SK-N-SH (cell line): ENCODE data around the gene TRIM7. TPM values are rescaled to one million over a fixed set of nuclear protein-coding genes. Genes with fewer than 3 reads are reported as not detected.
"Not testable (repeated sequence)": the region's sequence is repeated elsewhere in the genome, so short reads cannot be mapped to it uniquely, and the experiment has no call there.

Source experiments
- CTCF ChIA-PET: fragments of 300-600, 350-600 bp; formaldehyde crosslinking; extraction: SDS; loops from one replicate; lab custom pipeline; 2021; lab: Yijun Ruan, JAX
- POLR2A ChIA-PET: fragments of 350-600 bp; sonication (Branson Sonifier 250); formaldehyde crosslinking; extraction: SDS; loops from one replicate; lab custom pipeline; 2020; ENCODE audit warnings: antibody characterized with exemption, inconsistent platforms; lab: Yijun Ruan, JAX
- DNase-seq: peaks from one replicate; pipeline ENCODE4 v3.0.0; 2012
- H2AFZ ChIP-seq: fragments of 200-600 bp; sonication (generic); 2 replicates; pipeline ENCODE4 v1.8.1; 2016; ENCODE audit warnings: antibody characterized with exemption, mild to moderate bottlenecking, low read depth
- H3F3A ChIP-seq: fragments of 200-600 bp; sonication (generic); replicated peaks from 2 replicates; pipeline ENCODE3; 2016; ENCODE audit warnings: antibody characterized with exemption, mild to moderate bottlenecking; ENCODE audit not compliant: insufficient read depth
- H3K27ac ChIP-seq, 2 experiments: fragments of 200-500 bp in 1 of 2; fragments of 200-600 bp in 1 of 2; sonication (Bioruptor generic) in 1 of 2; sonication (generic), shearing (Covaris generic) in 1 of 2; 2 replicates each; pipeline versions ENCODE4 v1.5.1 to v1.6.1; 2014 to 2016; ENCODE audit warnings: low read depth in 2 of 2, inconsistent platforms in 1 of 2, low read length in 1 of 2, mild to moderate bottlenecking in 1 of 2, mixed read lengths in 1 of 2
- H3K27me3 ChIP-seq: fragments of 200-600 bp; sonication (generic), shearing (Covaris generic); 2 replicates; pipeline ENCODE4 v1.6.1; 2016; ENCODE audit warnings: mixed run types; ENCODE audit not compliant: insufficient read depth
- H3K36me3 ChIP-seq, 2 experiments: fragments of 200-500 bp in 1 of 2; fragments of 200-600 bp in 1 of 2; sonication (Bioruptor generic) in 1 of 2; sonication (generic) in 1 of 2; replicated peaks in 1 of 2; 2 replicates each; pipeline versions ENCODE3 to v1.5.1; 2014 to 2016; ENCODE audit warnings: low read length in 1 of 2, mild to moderate bottlenecking in 1 of 2; ENCODE audit not compliant: insufficient read depth in 2 of 2, control insufficient read depth in 1 of 2
- H3K4me1 ChIP-seq, 2 experiments: fragments of 200-500 bp in 1 of 2; fragments of 200-600 bp in 1 of 2; sonication (Bioruptor generic) in 1 of 2; sonication (generic), shearing (Covaris generic) in 1 of 2; 2 replicates each; pipeline versions ENCODE4 v1.5.1 to v1.6.1; 2014 to 2016; ENCODE audit warnings: low read depth in 1 of 2, low read length in 1 of 2, mixed run types in 1 of 2; ENCODE audit not compliant: insufficient read depth in 2 of 2, control insufficient read depth in 1 of 2
- H3K4me2 ChIP-seq: fragments of 200-600 bp; sonication (generic), shearing (Covaris generic); 2 replicates; pipeline ENCODE4 v1.6.1; 2017; ENCODE audit warnings: mixed run types
- H3K4me3 ChIP-seq, 2 experiments: fragments of 200-500 bp in 1 of 2; fragments of 200-600 bp in 1 of 2; sonication (Bioruptor generic) in 1 of 2; sonication (generic), shearing (Covaris generic) in 1 of 2; 2 replicates each; pipeline versions ENCODE4 v1.5.1 to v1.8.1; 2014 to 2016; ENCODE audit warnings: low read depth in 2 of 2, inconsistent platforms in 1 of 2, low read length in 1 of 2, mild to moderate bottlenecking in 1 of 2, mixed read lengths in 1 of 2, moderate library complexity in 1 of 2
- H3K79me2 ChIP-seq: fragments of 200-600 bp; sonication (generic); 2 replicates; pipeline ENCODE4 v1.8.1; 2017; ENCODE audit warnings: mild to moderate bottlenecking; ENCODE audit not compliant: insufficient read depth
- H3K9ac ChIP-seq: fragments of 200-600 bp; sonication (generic); 2 replicates; pipeline ENCODE4 v1.6.1; 2017; ENCODE audit warnings: mixed run types
- H3K9me2 ChIP-seq: fragments of 200-600 bp; sonication (generic); 2 replicates; pipeline ENCODE4 v1.6.1; 2017; ENCODE audit warnings: mixed run types
- H3K9me3 ChIP-seq: fragments of 200-600 bp; sonication (generic); 2 replicates; pipeline ENCODE4 v1.6.1; 2017; ENCODE audit warnings: mixed run types, mild to moderate bottlenecking, moderate library complexity
- H4K20me1 ChIP-seq: fragments of 200-600 bp; sonication (generic); 2 replicates; pipeline ENCODE4 v1.6.1; 2017; ENCODE audit warnings: mild to moderate bottlenecking, mixed run types; ENCODE audit not compliant: insufficient read depth
- ELF1 ChIP-seq: IDR thresholded peaks from 2 replicates; pipeline ENCODE4 v1.4.0; 2012
- IRF3 ChIP-seq: fragments of 150-350 bp; IDR thresholded peaks from 2 replicates; pipeline ENCODE4 v1.6.1; 2016; ENCODE audit warnings: mild to moderate bottlenecking, low read depth, low read length
- JUND ChIP-seq: IDR thresholded peaks from 2 replicates; pipeline ENCODE4 v1.4.0; 2012
- MAX ChIP-seq: IDR thresholded peaks from 2 replicates; pipeline ENCODE4 v1.4.0; 2012; ENCODE audit warnings: low read depth
- RXRA ChIP-seq: IDR thresholded peaks from 2 replicates; pipeline ENCODE4 v1.4.0; 2012; ENCODE audit warnings: low read depth, mild to moderate bottlenecking, borderline replicate concordance
- TAF1 ChIP-seq: IDR thresholded peaks from 2 replicates; pipeline ENCODE4 v1.6.1; 2012; ENCODE audit warnings: low read depth, mild to moderate bottlenecking, low read length, moderate library complexity, borderline replicate concordance
- TCF12 ChIP-seq: IDR thresholded peaks from 2 replicates; pipeline ENCODE4 v1.4.0; 2012
- TEAD4 ChIP-seq: IDR thresholded peaks from 2 replicates; pipeline ENCODE4 v1.4.0; 2012; ENCODE audit warnings: mild to moderate bottlenecking, borderline replicate concordance; ENCODE audit not compliant: insufficient read depth
- USF2 ChIP-seq: fragments of 150-350 bp; IDR thresholded peaks from 2 replicates; pipeline ENCODE4 v1.6.1; 2017; ENCODE audit warnings: antibody characterized with exemption, low read length, low read depth, borderline replicate concordance
- WGBS: methylation state at CpG from one replicate; pipeline ENCODE4 v1.1.6; 2017; ENCODE audit warnings: low lambda C conversion rate; 5-methylcytosine and 5-hydroxymethylcytosine counted together
- polyA plus RNA-seq, 3 experiments: library from polyadenylated mRNA; depleted of rRNA; stranded (reverse); fragments of >200 nt; gene quantifications; 2 replicates each; pipeline ENCODE4 v1.2.3, GENCODE V29; 2012
- small RNA-seq, 7 experiments: library from RNA; depleted of rRNA; stranded (forward); fragments of <200 nt; gene quantifications; one replicate each; pipeline ENCODE3, GENCODE V24; 2012

Gene TRIM7
- polyA plus RNA-seq, 1 of the 3 experiments (the other 2 are of a cell fraction), result 3.5 TPM

DNA sequence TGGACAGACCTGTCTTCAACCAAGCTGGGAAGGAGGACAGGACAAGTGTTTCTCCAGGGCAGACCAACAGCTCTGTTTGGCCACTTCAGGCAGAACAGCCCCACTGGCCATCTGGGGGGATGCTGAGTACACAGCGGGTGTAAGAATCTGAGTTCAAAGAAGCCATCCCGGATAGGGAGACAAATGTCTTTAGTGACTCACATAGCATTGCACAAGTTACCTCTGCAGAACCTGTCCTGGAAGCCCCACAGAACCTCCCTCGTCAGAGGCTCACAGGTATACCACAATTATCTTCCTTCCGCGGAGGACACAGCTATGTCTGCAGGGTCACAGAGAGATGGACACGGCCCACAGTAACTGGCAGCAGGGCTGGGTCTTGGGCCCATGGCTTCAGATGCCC lies 55.6 kb downstream of the TRIM7 start (continued):
- no peak for TF ChIP-seq TEAD4
- no peak for TF ChIP-seq JUND
- no peak for TF ChIP-seq TAF1
- no peak for TF ChIP-seq IRF3
- TF ChIP-seq USF2, result no peak
- no peak for TF ChIP-seq RXRA

GRCh38 chr5:181146927-181147636 lies 57.9 kb downstream of the TRIM7 start, which contains the start of gene OR2V2:
OR2V2 (plus strand) TSS chr5:181147586; CDS start chr5:181154943, 7,357 bp downstream.
- H3K79me2 ChIP-seq, H4K20me1 ChIP-seq, H3K9me3 ChIP-seq, H3K4me3 ChIP-seq, POLR2A ChIA-PET, H3F3A ChIP-seq, DNase-seq, H3K4me2 ChIP-seq, H3K27ac ChIP-seq, H3K4me1 ChIP-seq, H3K36me3 ChIP-seq, H2AFZ ChIP-seq, H3K9ac ChIP-seq, H3K9me2 ChIP-seq: not testable (repeated sequence)
- CTCF ChIA-PET, result interaction anchor here (2.1 kb wide), 1 partner anchor 12 kb away, joined by 9 read pairs; no protein-coding TSS in a partner anchor
- peaks cover 58% of the 10 kb centered on the region for H3K27me3 ChIP-seq
- WGBS, result 18% methylated on average over 5 of the region's 7 CpGs

GRCh38 chr5:181145133-181145532 lies 59.9 kb downstream of the TRIM7 start:
- POLR2A ChIA-PET, result no interaction called here
- no peak overlapping the region for H3K4me2 ChIP-seq
- no peaks in the 10 kb centered on the region for H4K20me1 ChIP-seq
- no peak overlapping the region; a peak in 1 of 4 replicates for H3K4me3 ChIP-seq
- CTCF ChIA-PET, result no interaction called here
- H3K79me2 ChIP-seq, result no peaks in the 10 kb centered on the region
- H3K4me1 ChIP-seq, result no peaks in the 10 kb centered on the region
- H3K9ac ChIP-seq, result no peak overlapping the region
- no peaks in the 10 kb centered on the region for H3K9me3 ChIP-seq
- peaks cover 38% of the 10 kb centered on the region for H3K27me3 ChIP-seq
- 3% methylated on average over 1 of the region's 1 CpG for WGBS
- no peak for DNase-seq
- no peak overlapping the region for H3K27ac ChIP-seq
- H3K36me3 ChIP-seq, result no peaks in the 10 kb centered on the region
- no peaks in the 10 kb centered on the region for H3F3A ChIP-seq
- TF ChIP-seq ELF1 (no peak), TCF12 (no peak), MAX (no peak)
- no peaks in the 10 kb centered on the region for H3K9me2 ChIP-seq
- H2AFZ ChIP-seq, result no peak overlapping the region

Small RNA genes lying within 50 kb of the gene (small RNA-seq; reads per million reads assigned to genes)
- gene MIR4638, result 0 reads per million in 7 experiments
- 0 reads per million in 7 experiments for gene SNORD95
- gene SNORD96A, result 0 reads per million in 7 experiments

Other genes starting within 250 kb of the TRIM7 start
- not detected in 2 replicates for gene BTNL3, start 216.3 kb downstream of the TRIM7 start, polyA plus RNA-seq (2012; rRNA removed)
- gene BTNL9, start 164.9 kb downstream of the TRIM7 start, polyA plus RNA-seq (2012; rRNA removed), result not detected in 2 replicates
- gene OR2V1, start 74.0 kb downstream of the TRIM7 start, polyA plus RNA-seq (2012; rRNA removed), result not detected in 2 replicates
- not detected in 2 replicates for gene OR2V2, start 57.6 kb downstream of the TRIM7 start, polyA plus RNA-seq (2012; rRNA removed)
- 35.3 and 35.9 TPM in 2 replicates for gene TRIM41, start 18.1 kb upstream of the TRIM7 start, polyA plus RNA-seq (2012; rRNA removed)
- 4,191 and 4,715 TPM in 2 replicates for gene RACK1, start 38.7 kb upstream of the TRIM7 start, polyA plus RNA-seq (2012; rRNA removed)
- gene TRIM52, start 55.9 kb upstream of the TRIM7 start, polyA plus RNA-seq (2012; rRNA removed), result 6.4 and 10.6 TPM in 2 replicates
- gene OR4F3, start 162.1 kb upstream of the TRIM7 start, polyA plus RNA-seq (2012; rRNA removed), result not detected in 2 replicates